Stimulated activated memory B cell treated with anti-CD40 and anti-IgM and Interleukin-4, amounts not matched to agents 10 μg/mL and 1 μg/mL and 100 μg/mL, for 72 hours (primary cell): ENCODE data around the gene GARIN5B.
"Not testable (repeated sequence)": the region's sequence is repeated elsewhere in the genome, so short reads cannot be mapped to it uniquely, and the experiment has no call there.

Experiments used
- ATAC-seq: fragments of 150-1000 bp; cut with Tn5 transposase; 2 replicates; pipeline ENCODE4 v1.10.0; 2021
- H3K27ac Mint-ChIP-seq: one replicate; pipeline ENCODE4 v1.8.0; 2022; ENCODE audit warnings: mild to moderate bottlenecking, mixed read lengths
- H3K27me3 Mint-ChIP-seq: one replicate; pipeline ENCODE4 v1.8.0; 2022; ENCODE audit warnings: mixed read lengths
- H3K36me3 Mint-ChIP-seq: one replicate; pipeline ENCODE4 v1.8.0; 2022; ENCODE audit warnings: mixed read lengths
- H3K4me1 Mint-ChIP-seq: one replicate; pipeline ENCODE4 v1.8.0; 2022; ENCODE audit warnings: mixed read lengths
- H3K4me3 Mint-ChIP-seq: one replicate; pipeline ENCODE4 v1.8.0; 2022; ENCODE audit warnings: mild to moderate bottlenecking, moderate library complexity, mixed read lengths
- H3K9me3 Mint-ChIP-seq: one replicate; pipeline ENCODE4 v1.8.0; 2022; ENCODE audit warnings: mixed read lengths

Gene GARIN5B

GRCh38 chr19:55336101-55336500 is 27.0 kb downstream of the GARIN5B start:
- Mint-ChIP-seq H3K27me3 (peaks cover 66% of the 10 kb centered on the region), H3K4me1 (peaks cover 20% of the 10 kb centered on the region), H3K9me3 (no peaks in the 10 kb centered on the region), H3K27ac (no peak overlapping the region), H3K36me3 (no peaks in the 10 kb centered on the region), H3K4me3 (no peak overlapping the region)
- no peak for ATAC-seq

DNA sequence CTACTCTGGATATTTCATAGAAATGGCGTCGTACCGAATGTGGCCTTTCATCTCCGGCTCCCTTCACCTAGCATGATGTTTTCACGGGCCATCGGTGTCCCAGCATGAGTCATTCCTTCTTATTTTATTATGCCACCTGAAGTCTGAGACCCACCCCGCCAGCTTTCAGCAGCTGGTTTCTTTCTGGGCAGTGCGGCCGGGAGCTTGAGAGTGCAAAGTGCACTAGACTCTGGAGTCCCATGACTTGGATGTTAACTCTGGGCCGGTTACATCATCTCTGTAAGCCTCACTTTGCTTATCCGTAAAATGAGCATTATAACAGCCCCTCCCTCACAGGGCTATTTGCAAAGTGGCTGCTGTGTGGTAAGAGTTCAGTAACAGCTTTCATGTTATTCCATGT is 29.2 kb downstream of the GARIN5B start:
- H3K27me3 Mint-ChIP-seq = peaks cover 59% of the 10 kb centered on the region
- H3K4me1 Mint-ChIP-seq = peaks cover 6% of the 10 kb centered on the region
- H3K36me3 Mint-ChIP-seq = no peaks in the 10 kb centered on the region
- no peak overlapping the region for H3K27ac Mint-ChIP-seq
- no peak for ATAC-seq
- H3K4me3 Mint-ChIP-seq = no peak overlapping the region
- no peaks in the 10 kb centered on the region for H3K9me3 Mint-ChIP-seq

- H3K9me3 Mint-ChIP-seq, H3K27ac Mint-ChIP-seq, ATAC-seq, H3K4me3 Mint-ChIP-seq, H3K36me3 Mint-ChIP-seq, H3K4me1 Mint-ChIP-seq: not testable (repeated sequence)
- H3K27me3 Mint-ChIP-seq = peaks cover 50% of the 10 kb centered on the region
Observed at GRCh38 chr19:55329791-55330190, 33.3 kb downstream of the GARIN5B start.

- H3K4me3 Mint-ChIP-seq, H3K36me3 Mint-ChIP-seq, H3K27ac Mint-ChIP-seq, H3K4me1 Mint-ChIP-seq, H3K9me3 Mint-ChIP-seq, ATAC-seq: not testable (repeated sequence)
- peaks cover 46% of the 10 kb centered on the region for H3K27me3 Mint-ChIP-seq
Observed at GRCh38 chr19:55328774-55329318, 34.2 kb downstream of the GARIN5B start.

DNA sequence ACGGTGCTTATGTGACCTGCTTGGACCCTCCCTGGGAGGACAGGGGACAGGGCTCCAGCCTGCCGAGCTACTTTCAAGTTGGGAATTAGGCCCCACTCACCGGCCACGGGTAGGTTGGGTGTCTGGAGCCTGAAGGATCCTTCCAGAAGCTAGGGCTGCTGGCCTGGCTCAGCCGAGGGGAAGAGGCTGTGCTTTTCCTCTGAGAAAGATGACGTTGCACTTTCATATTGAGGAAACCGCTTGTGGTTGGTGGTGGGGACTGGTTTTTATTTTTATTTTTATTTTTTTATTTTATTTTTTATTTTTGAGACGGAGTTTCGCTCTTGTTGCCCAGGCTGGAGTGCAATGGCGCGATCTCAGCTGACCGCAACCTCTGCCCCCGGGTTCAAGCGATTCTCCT is 37.9 kb downstream of the GARIN5B start, which contains the start of gene TMEM150B:
TSS of gene TMEM150B (minus strand) at position 170 of the 400 bp plus-strand sequence. CDS start 4,305 bp downstream, outside the sequence.
- Mint-ChIP-seq H3K4me3 (no peak within 1 kb of the TSS), H3K36me3 (no peaks in the 10 kb centered on the region), H3K4me1 (peaks cover 5% of the 10 kb centered on the region), H3K9me3 (no peaks in the 10 kb centered on the region), H3K27ac (no peak within 1 kb of the TSS), H3K27me3 (peaks cover 62% of the 10 kb centered on the region)
- ATAC-seq = no peak

DNA sequence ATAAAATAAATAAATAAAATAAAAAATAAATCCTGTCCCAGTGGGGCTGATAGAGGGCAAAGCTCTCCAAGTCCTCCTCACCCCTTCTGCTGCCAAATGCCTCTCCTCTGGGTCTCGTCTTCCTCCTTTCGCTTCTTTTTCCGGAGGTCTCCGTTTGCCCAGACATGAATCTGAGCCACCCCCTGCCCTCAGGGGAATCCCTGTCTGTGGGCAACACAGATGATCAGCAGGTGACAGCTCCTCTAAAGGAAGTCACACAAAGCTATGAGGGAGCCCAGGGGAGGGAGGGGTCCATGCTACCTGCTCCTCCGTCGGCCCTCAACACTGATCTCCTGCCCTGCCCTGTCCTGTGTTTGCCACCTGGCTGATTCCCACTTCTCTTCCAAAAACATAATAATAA is 38.4 kb downstream of the GARIN5B start:
- peaks cover 67% of the 10 kb centered on the region for H3K27me3 Mint-ChIP-seq

DNA sequence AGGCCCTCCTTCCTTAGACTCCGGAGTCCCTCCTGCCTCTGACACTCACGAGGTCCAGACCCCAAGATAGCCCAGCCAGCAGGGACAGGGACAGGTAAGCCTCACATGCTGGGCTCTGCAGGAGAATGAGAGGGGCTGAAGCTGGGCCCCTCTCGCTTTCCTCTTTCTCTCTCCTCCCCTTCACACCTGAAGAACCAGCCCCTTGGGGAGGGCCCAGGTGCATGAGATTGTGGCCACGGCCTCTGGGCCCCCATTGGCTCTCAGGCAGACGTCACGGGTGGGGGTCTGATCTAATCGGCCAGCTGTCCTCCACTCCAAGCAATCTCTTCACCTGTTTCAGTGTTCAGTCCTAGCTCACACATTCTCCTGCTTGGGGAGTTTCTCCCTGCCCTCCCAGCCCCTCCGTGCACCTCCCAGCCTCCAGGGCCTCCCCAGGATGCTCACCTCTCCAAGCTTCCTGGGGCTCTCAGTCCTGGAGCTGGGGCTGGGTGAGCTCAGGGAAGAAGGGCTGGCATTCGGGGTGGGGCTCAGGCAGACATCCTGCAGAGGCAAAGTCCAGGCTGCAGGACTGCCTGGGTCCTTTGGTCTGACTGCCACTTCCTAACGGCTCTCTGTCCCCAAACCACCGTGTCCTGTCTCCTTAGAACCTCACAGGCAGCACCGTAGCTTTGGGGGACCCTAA is 40.7 kb downstream of the GARIN5B start:
- H3K9me3 Mint-ChIP-seq = no peaks in the 10 kb centered on the region
- ATAC-seq = peak; percentile 43
- H3K4me3 Mint-ChIP-seq = no peak overlapping the region
- H3K27ac Mint-ChIP-seq = no peak overlapping the region
- H3K27me3 Mint-ChIP-seq = peaks cover 61% of the 10 kb centered on the region
- no peaks in the 10 kb centered on the region for H3K36me3 Mint-ChIP-seq
- peaks cover 5% of the 10 kb centered on the region for H3K4me1 Mint-ChIP-seq

More for the DNA sequence above, 38.4 kb downstream of the GARIN5B start:
- ATAC-seq = no peak
- Mint-ChIP-seq H3K36me3 (no peaks in the 10 kb centered on the region), H3K9me3 (no peaks in the 10 kb centered on the region), H3K4me1 (peaks cover 5% of the 10 kb centered on the region), H3K4me3 (no peak overlapping the region), H3K27ac (no peak overlapping the region)

DNA sequence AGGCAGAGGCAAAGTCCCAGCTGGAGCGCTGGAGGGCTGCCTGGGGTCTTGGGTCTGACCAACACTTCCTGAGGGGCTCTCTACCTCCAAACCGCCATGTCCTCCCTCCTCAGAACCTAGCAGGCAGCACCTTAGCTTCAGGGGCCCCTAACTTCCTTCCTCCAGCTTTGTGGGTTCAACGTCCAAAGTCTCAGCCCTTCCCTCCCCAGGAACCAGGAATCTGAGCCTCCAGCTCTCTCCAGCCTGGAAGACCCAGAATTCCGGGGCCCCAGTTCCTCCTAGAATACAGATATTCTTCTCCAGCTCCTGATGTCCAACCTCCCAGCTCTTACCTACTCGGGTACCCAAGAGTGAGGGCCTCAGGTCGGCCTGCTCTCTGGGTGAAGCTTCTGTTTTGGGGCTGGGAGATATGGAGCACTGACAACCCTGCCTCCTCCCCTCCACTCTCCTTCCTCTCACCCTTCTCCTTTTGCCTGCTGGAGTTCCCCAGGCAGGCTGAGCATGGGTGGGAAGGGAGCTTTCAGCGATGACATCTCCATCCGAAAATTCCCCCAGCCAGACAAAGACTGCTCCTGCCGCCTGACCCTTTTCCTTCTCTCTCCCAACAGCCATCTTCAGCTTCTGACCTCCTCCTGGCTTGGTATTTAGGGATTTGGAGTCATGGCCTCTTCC is 41.5 kb downstream of the GARIN5B start:
- Mint-ChIP-seq H3K9me3 (no peaks in the 10 kb centered on the region), H3K36me3 (no peaks in the 10 kb centered on the region), H3K4me1 (peaks cover 5% of the 10 kb centered on the region), H3K27ac (no peak overlapping the region), H3K27me3 (peaks cover 59% of the 10 kb centered on the region), H3K4me3 (no peak overlapping the region)
- ATAC-seq = no peak

GRCh38 chr19:55320844-55321419 is 42.1 kb downstream of the GARIN5B start:
- ATAC-seq = no peak
- peaks cover 5% of the 10 kb centered on the region for H3K4me1 Mint-ChIP-seq
- H3K4me3 Mint-ChIP-seq = no peak overlapping the region
- no peaks in the 10 kb centered on the region for H3K36me3 Mint-ChIP-seq
- H3K27ac Mint-ChIP-seq = no peak overlapping the region
- no peaks in the 10 kb centered on the region for H3K9me3 Mint-ChIP-seq
- peaks cover 52% of the 10 kb centered on the region for H3K27me3 Mint-ChIP-seq

- Mint-ChIP-seq H3K27me3 (peaks cover 43% of the 10 kb centered on the region), H3K4me3 (no peak overlapping the region), H3K4me1 (peaks cover under 1% of the 10 kb centered on the region), H3K9me3 (no peaks in the 10 kb centered on the region), H3K36me3 (no peaks in the 10 kb centered on the region), H3K27ac (no peak overlapping the region)
- no peak for ATAC-seq
Observed at GRCh38 chr19:55319785-55320184, 43.3 kb downstream of the GARIN5B start.

- Mint-ChIP-seq H3K9me3 (no peaks in the 10 kb centered on the region), H3K27me3 (peaks cover 32% of the 10 kb centered on the region), H3K27ac (no peak overlapping the region)
Observed at GRCh38 chr19:55316646-55317045, 46.4 kb downstream of the GARIN5B start.

DNA sequence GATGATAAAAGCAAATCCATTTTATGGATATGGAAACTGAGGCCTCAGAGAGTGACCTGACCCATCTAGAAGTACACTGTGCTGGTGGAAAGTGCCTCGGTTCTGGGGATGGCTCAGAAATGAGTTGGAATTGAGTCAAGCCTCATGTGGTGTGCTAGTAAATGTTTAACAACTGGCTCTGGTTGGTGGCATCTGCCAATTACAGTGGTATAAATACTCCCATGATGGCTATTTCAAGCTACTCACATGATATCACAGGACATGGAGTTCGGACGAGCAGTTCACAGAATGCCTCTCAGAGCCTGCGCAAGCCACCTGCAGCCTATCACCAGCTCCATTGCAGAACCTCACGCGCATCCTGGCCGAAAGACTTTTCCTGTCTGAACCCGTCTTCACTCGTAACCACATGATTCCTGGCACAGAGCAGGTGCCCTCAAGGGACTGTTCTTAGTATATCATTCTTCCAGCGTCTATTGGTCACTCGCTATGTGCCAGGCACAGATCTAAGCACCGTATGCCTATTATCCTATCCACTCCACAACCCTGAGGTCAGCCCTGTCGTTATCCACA is 47.0 kb downstream of the GARIN5B start:
- Mint-ChIP-seq H3K4me3 (no peak overlapping the region), H3K9me3 (no peaks in the 10 kb centered on the region), H3K27me3 (peaks cover 26% of the 10 kb centered on the region), H3K36me3 (no peaks in the 10 kb centered on the region), H3K4me1 (no peaks in the 10 kb centered on the region), H3K27ac (no peak overlapping the region)
- ATAC-seq = no peak

More at GRCh38 chr19:55316646-55317045, 46.4 kb downstream of the GARIN5B start:
- H3K36me3 Mint-ChIP-seq = no peaks in the 10 kb centered on the region
- no peak for ATAC-seq
- no peaks in the 10 kb centered on the region for H3K4me1 Mint-ChIP-seq
- H3K4me3 Mint-ChIP-seq = no peak overlapping the region

GRCh38 chr19:55314396-55314795 is 48.7 kb downstream of the GARIN5B start:
- H3K4me3 Mint-ChIP-seq = no peak overlapping the region
- H3K27ac Mint-ChIP-seq = no peak overlapping the region
- ATAC-seq = no peak
- H3K4me1 Mint-ChIP-seq = no peaks in the 10 kb centered on the region
- no peaks in the 10 kb centered on the region for H3K9me3 Mint-ChIP-seq
- H3K36me3 Mint-ChIP-seq = no peaks in the 10 kb centered on the region
- peaks cover 10% of the 10 kb centered on the region for H3K27me3 Mint-ChIP-seq

DNA sequence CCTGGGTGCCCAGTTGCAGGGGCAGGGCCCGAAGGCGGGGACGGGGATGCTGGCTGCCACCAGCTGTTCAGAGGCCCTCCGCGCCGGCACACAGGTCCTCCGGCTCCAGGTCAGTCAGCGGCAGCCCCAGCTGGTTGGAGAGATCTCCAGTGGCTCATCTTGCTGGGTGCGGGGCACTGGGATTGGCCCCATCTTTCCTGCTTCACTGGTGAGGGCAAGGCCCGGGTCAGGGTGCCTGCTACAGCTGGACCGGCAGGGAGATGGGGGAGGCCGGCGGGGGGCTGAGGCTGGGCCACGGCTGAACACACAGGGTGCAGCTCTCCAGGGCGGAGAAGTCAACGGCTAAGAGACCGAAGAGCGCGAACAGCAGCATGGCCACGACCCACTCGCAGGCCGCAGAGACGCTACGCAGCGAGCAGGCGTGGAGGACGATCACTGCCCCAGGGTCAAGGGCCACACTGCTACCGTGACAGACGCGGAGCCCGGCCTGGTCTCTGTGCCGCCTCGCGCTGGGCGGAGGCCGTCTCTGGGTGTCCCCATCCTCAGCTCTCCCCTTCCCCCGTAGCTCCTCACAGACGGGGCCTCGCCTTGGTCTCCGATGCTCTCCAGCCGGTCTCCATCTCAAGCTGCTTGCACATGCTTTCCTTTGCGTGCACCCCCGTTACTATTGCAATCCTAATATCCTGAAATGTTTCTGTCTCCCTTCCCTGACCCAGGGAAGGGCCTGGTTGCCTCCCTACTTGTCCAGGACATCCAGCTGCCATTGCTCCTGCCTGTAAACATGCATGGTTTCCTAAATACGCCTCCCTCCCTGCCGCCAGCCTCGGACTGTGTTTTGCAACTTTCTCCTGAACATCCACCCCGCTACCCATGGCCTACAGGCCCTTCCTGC is 50.2 kb downstream of the GARIN5B start:
- Mint-ChIP-seq H3K27me3 (peaks cover 10% of the 10 kb centered on the region), H3K36me3 (no peaks in the 10 kb centered on the region), H3K9me3 (no peaks in the 10 kb centered on the region), H3K4me3 (no peak overlapping the region), H3K27ac (no peak overlapping the region), H3K4me1 (no peaks in the 10 kb centered on the region)
- no peak for ATAC-seq
